ENCODE measurements around the gene TLE1.

GRCh38 chr9:81605170-81605670, 84.1 kb downstream of the TLE1 start:
- TF ChIP-seq CTCF (IDR thresholded peaks at IDR 0.05; ENCODE audit: insufficient read depth, low read length) = no peak
- TF ChIP-seq SPI1 (IDR thresholded peaks at IDR 0.05; ENCODE audit: borderline replicate concordance, low read depth) = no peak
- TF ChIP-seq POLR2AphosphoS5 (IDR thresholded peaks at IDR 0.05; ENCODE audit: low read depth) = no peak
- TF ChIP-seq GABPA (IDR thresholded peaks at IDR 0.05; ENCODE audit: low read depth) = no peak
- TF ChIP-seq REST (IDR thresholded peaks at IDR 0.05; ENCODE audit: insufficient replicate concordance, low read depth) = no peak
